GM18951 (cell line): ENCODE results near the gene DOCK9.

Source experiments
- POLR2A ChIP-seq: IDR thresholded peaks from 4 replicates; pipeline ENCODE4 v1.6.1; 2011; ENCODE audit warnings: mild to moderate bottlenecking; ENCODE audit not compliant: insufficient read length, insufficient read depth; ENCODE audit errors: extremely low read depth
- in situ Hi-C: fragments of 300-500 bp; cut with MboI; formaldehyde crosslinking; loops from one replicate; pipeline ENCODE4 v1.12.0; 2022; ENCODE audit warnings: low sequenced_read_pairs, mixed read lengths, inconsistent platforms; ENCODE audit not compliant: unreplicated experiment

Gene DOCK9

GRCh38 chr13:98919566-98919965 is 58.3 kb downstream of the DOCK9 start:
- in situ Hi-C loops, result no loop called here
- TF ChIP-seq POLR2A, result no peak

GRCh38 chr13:98918771-98919170 is 59.1 kb downstream of the DOCK9 start:
- in situ Hi-C loops, result no loop called here

GRCh38 chr13:98917116-98917515 is 60.7 kb downstream of the DOCK9 start:
- TF ChIP-seq POLR2A, result no peak
- in situ Hi-C loops, result no loop called here

More at GRCh38 chr13:98918771-98919170, 59.1 kb downstream of the DOCK9 start:
- TF ChIP-seq POLR2A, result no peak

- in situ Hi-C loops, result no loop called here
- TF ChIP-seq POLR2A, result no peak
These were observed 61.5 kb downstream of the DOCK9 start for GRCh38 chr13:98916403-98916802.

- TF ChIP-seq POLR2A, result no peak
- in situ Hi-C loops, result no loop called here
These were observed 61.9 kb downstream of the DOCK9 start for GRCh38 chr13:98915981-98916380.

- in situ Hi-C loops, result no loop called here
- no peak for TF ChIP-seq POLR2A
These were observed 62.3 kb downstream of the DOCK9 start for GRCh38 chr13:98915563-98915962.

- in situ Hi-C loops, result no loop called here
- no peak for TF ChIP-seq POLR2A
These were observed 64.1 kb downstream of the DOCK9 start for GRCh38 chr13:98913741-98914140.

GRCh38 chr13:98912846-98913245 is 65.0 kb downstream of the DOCK9 start:
- in situ Hi-C loops, result no loop called here
- TF ChIP-seq POLR2A, result no peak

GRCh38 chr13:98910501-98910951 is 67.3 kb downstream of the DOCK9 start:
- no peak for TF ChIP-seq POLR2A
- in situ Hi-C loops, result no loop called here

GRCh38 chr13:98909016-98909415 is 68.8 kb downstream of the DOCK9 start:
- TF ChIP-seq POLR2A, result no peak
- in situ Hi-C loops, result no loop called here

- in situ Hi-C loops, result no loop called here
- no peak for TF ChIP-seq POLR2A
These were observed 70.9 kb downstream of the DOCK9 start for GRCh38 chr13:98906746-98907502.

- in situ Hi-C loops, result no loop called here
- no peak for TF ChIP-seq POLR2A
These were observed 72.7 kb downstream of the DOCK9 start for GRCh38 chr13:98905199-98905598.

GRCh38 chr13:98900442-98900841 is 77.4 kb downstream of the DOCK9 start:
- TF ChIP-seq POLR2A, result no peak
- in situ Hi-C loops, result no loop called here

GRCh38 chr13:98897706-98898105 is 80.2 kb downstream of the DOCK9 start:
- in situ Hi-C loops, result no loop called here
- TF ChIP-seq POLR2A, result no peak

- TF ChIP-seq POLR2A, result no peak
- in situ Hi-C loops, result no loop called here
These were observed 81.1 kb downstream of the DOCK9 start for GRCh38 chr13:98896868-98897144.
